Measurements from ENCODE around the gene CALB2. TPM values are rescaled to one million over a fixed set of nuclear protein-coding genes. Genes with fewer than 3 reads are reported as not detected.

The CALB2 gene
- total RNA-seq, 1 donor from 2014 or later = not detected

DNA sequence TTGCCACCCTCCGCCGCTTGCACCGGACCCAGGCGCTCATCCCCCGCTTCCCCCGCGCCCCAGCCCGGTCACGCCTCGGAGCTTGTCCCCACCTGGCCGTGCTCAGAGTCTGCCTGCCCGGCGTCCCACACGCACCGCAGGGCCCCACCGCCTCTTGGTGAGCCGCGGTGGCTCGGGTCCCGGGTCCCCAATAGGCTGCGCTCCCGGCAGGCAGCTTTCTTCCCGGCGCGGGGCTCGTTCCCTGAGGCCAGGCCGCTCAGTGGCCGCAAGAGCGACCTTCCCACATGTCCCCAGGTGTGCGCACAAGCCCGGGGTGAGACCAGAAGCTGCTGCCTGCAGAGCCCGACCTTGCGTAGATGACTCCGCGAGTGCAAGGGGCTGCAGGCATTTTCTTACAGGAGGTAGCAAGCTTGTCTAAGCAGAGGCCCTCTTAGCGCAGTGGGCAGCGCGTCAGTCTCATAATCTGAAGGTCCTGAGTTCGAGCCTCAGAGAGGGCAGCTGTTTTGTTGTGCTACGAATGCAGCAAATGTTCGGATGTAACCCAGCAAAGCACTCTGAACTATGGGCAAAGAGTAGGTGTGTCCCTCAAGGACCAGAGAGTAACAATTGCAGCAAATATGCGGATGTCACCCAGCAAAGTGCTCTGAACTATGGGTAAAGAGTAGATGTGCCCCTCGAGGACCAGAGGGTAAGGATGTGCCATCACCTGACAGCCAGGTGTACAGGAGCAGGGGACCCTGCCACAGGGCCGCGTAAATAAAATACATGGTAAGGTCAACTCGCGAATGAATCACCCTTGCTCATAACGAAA is 67.8 kb downstream of the CALB2 start:
- peak; percentile 9 to 57 for DNase-seq (ENCODE audit: low read depth in 2 of 2)

DNA sequence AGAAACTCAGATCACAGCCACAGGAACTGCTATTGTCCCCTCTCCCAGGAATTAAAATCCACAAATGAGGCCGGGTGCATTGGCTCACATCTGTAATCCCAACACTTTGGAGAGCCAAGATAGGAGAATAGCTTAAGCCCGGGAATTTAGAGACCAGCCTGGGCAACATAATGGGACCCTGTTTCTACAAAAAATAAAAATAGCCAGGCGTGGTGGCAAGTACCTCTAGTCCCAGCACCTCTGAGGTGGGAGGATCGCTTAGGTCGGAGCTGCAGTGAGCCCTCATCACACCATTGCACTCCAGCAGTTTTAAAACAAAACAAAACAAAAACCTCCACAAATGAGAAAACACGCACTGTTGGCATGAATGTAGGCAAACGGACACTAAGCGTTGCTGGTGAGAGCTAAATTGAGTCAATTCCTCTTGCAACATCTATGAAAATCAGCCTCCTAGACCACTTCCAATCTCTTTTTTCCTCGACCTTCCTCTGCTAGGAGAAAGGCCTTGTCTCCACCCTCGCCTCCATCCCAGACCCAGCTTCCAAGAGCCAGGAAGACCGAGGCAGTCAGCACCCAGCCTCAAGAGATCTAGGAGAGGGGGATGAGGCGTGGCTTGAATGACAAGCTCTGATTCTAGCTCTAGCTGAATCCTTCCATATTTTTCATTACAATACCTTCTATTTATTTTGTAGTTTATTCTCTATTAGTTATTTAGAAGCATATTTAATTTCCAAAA is 68.5 kb downstream of the CALB2 start:
- no peak for DNase-seq (ENCODE audit: low read depth in 2 of 2)

DNA sequence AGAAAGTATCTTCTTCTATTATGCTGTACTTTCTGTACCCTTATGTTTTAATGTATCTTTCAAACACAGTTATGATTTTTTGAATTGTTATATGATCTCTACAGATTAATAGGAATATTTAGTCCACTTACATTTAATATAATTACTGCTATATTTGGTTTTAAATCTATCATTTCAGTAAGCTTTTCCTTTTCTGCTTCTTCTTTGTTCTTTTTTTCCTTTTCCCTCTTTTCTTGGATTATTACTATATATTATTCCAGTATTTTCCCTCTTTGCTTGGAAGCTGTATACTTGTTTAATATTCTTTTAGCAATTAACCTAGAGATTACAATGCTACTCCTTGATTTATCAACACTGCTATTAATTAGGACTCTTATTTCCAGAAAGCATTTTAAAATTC is 69.9 kb downstream of the CALB2 start:
- DNase-seq (ENCODE audit: low read depth in 2 of 2) = no peak

- no peak for DNase-seq (ENCODE audit: low read depth in 2 of 2)
These were observed 70.4 kb downstream of the CALB2 start for GRCh38 chr16:71428883-71429282.

- no peak for DNase-seq (ENCODE audit: low read depth in 2 of 2)
These were observed 71.1 kb downstream of the CALB2 start for GRCh38 chr16:71429581-71429980.

GRCh38 chr16:71430744-71431143 is 72.2 kb downstream of the CALB2 start:
- no peak for DNase-seq (ENCODE audit: low read depth in 2 of 2)

DNA sequence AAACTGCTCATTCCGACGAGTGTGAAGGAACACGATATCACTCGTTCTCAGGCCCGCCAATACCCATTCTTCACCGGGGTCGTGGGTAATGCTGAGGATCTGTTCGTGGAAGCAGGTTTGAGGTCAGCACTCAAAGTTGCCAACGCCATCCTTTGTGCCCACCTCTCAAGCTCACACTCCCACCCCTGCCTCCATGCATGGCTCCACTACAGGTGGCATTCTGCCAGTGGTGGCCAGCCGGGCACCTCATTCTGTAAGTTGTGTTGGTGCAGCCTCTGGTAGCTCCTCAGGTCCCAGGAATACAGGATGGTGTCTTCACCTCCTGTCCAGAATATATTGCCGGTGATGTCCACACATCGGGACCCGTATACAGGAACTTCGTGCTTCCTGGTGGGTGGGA is 72.7 kb downstream of the CALB2 start:
- DNase-seq (ENCODE audit: low read depth in 2 of 2) = no peak

GRCh38 chr16:71431991-71432390 is 73.5 kb downstream of the CALB2 start:
- no peak for DNase-seq (ENCODE audit: low read depth in 2 of 2)

- DNase-seq (ENCODE audit: low read depth in 2 of 2) = no peak
These were observed 74.4 kb downstream of the CALB2 start for GRCh38 chr16:71432906-71433305.

DNA sequence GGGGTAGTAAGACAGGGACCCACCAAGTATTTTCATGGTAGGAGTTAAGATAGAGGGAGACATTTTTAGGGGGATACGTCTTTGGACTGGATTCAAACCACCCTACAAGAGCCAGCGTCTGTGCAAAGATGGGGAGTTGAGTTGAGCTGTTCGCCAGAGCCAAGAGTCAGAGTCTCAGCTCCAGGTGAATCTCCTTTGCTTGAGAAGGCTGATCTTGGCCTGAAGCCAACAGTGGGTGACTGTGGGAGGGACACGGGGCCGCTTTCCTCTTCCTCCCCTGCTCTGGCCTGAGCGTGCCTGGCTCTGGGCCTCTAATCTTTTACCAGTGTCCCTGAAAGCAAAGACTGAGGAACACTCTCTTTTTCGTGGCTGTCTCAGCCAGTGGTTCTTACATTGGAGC is 78.0 kb downstream of the CALB2 start:
- no peak for DNase-seq (ENCODE audit: low read depth in 2 of 2)

DNA sequence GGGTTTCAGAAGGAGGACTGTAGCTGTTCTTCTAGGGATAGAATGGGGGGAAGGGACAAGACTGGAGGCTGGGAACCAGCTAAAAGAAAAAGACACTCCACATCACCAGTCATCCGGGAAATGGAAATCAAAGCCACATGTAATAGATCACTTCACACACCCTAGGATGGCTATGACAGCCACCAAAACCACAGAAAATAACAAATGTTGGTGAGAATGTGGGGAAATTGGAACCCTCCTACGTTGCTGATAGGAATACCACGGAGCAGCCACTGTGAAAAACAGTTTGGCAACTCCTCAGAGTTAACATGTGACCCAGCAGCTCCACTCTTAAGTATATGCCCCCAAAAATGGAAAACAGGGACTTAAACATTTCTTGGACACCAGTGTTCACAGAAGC is 81.0 kb downstream of the CALB2 start:
- DNase-seq (ENCODE audit: low read depth in 2 of 2) = no peak

Other genes with a start within 250 kb of the CALB2 start
- not detected in 2 replicates for gene HYDIN, start 128.0 kb upstream of the CALB2 start, total RNA-seq
- 19.2 and 28.0 TPM in 2 replicates for gene CMTR2, start 69.3 kb upstream of the CALB2 start, total RNA-seq
- not detected in 2 replicates for gene TLE7, start 83.3 kb downstream of the CALB2 start, total RNA-seq
- gene ZNF23, start 103.5 kb downstream of the CALB2 start, total RNA-seq = 2.8 and 3.8 TPM in 2 replicates
- gene ZNF19, start 130.6 kb downstream of the CALB2 start, total RNA-seq = 1.2 and 1.5 TPM in 2 replicates
- not detected in 2 replicates for gene CHST4, start 167.7 kb downstream of the CALB2 start, total RNA-seq
- not detected in 2 replicates for gene TAT, start 218.4 kb downstream of the CALB2 start, total RNA-seq

All from lung microvascular endothelial cell (primary cell).